Activated naive CD4-positive, alpha-beta T cell treated with anti-CD3 and anti-CD28 coated beads, Interleukin-2, amount 10 ng/mL, durations not matched to agents 7 days and 5 days (primary cell): Measurements from ENCODE around the gene SLC1A2.

Experiments
- CTCF ChIA-PET: fragments of 350-600 bp; sonication (Branson Sonifier 250); formaldehyde crosslinking; loops from one replicate; lab custom pipeline; 2021; ENCODE audit warnings: antibody characterized with exemption; lab: Charles Lee
- DNase-seq: peaks from one replicate; pipeline ENCODE4 v3.0.0-alpha.2; 2020
- H3K27ac Mint-ChIP-seq: one replicate; pipeline ENCODE4 v1.8.0; 2021; ENCODE audit warnings: mild to moderate bottlenecking, moderate library complexity, mixed read lengths
- H3K27me3 Mint-ChIP-seq: one replicate; pipeline ENCODE4 v1.8.0; 2021; ENCODE audit warnings: mild to moderate bottlenecking, mixed read lengths
- H3K36me3 Mint-ChIP-seq: one replicate; pipeline ENCODE4 v1.8.0; 2021; ENCODE audit warnings: mixed read lengths
- H3K4me1 Mint-ChIP-seq: one replicate; pipeline ENCODE4 v1.8.0; 2021; ENCODE audit warnings: mixed read lengths
- H3K4me3 Mint-ChIP-seq: one replicate; pipeline ENCODE4 v1.8.0; 2021; ENCODE audit warnings: mild to moderate bottlenecking, moderate library complexity, mixed read lengths
- H3K9me3 Mint-ChIP-seq: one replicate; pipeline ENCODE4 v1.8.0; 2021; ENCODE audit warnings: mixed read lengths

Gene SLC1A2

GRCh38 chr11:35257281-35257680 lies 162.1 kb downstream of the SLC1A2 start:
- Mint-ChIP-seq H3K36me3 (peaks cover 5% of the 10 kb centered on the region), H3K27me3 (peaks cover 16% of the 10 kb centered on the region), H3K27ac (peak overlapping the region; percentile 74), H3K9me3 (peaks cover 1% of the 10 kb centered on the region), H3K4me1 (peaks cover 28% of the 10 kb centered on the region), H3K4me3 (no peak overlapping the region)
- CTCF ChIA-PET, result interaction anchor here (0.7 to 1.3 kb wide), 2 partner anchors 9 to 335 kb away, joined by 3 to 4 read pairs; no protein-coding TSS in a partner anchor
- no peak for DNase-seq

GRCh38 chr11:35256296-35256695 lies 163.1 kb downstream of the SLC1A2 start:
- peaks cover 1% of the 10 kb centered on the region for H3K9me3 Mint-ChIP-seq
- no peak overlapping the region for H3K4me3 Mint-ChIP-seq
- DNase-seq, result no peak
- H3K27me3 Mint-ChIP-seq, result peaks cover 7% of the 10 kb centered on the region
- H3K27ac Mint-ChIP-seq, result no peak overlapping the region
- peaks cover 28% of the 10 kb centered on the region for H3K4me1 Mint-ChIP-seq
- peaks cover 5% of the 10 kb centered on the region for H3K36me3 Mint-ChIP-seq
- CTCF ChIA-PET, result interaction anchor here (0.7 to 1.3 kb wide), 2 partner anchors 10 to 215 kb away, joined by 3 to 4 read pairs; no protein-coding TSS in a partner anchor

- Mint-ChIP-seq H3K27ac (no peak overlapping the region), H3K9me3 (peaks cover 1% of the 10 kb centered on the region), H3K4me1 (peaks cover 28% of the 10 kb centered on the region), H3K27me3 (peaks cover 7% of the 10 kb centered on the region), H3K36me3 (peaks cover 5% of the 10 kb centered on the region), H3K4me3 (no peak overlapping the region)
- CTCF ChIA-PET, result interaction anchor here (0.7 kb wide), 1 partner anchor 215 kb away, joined by 3 read pairs; no protein-coding TSS in a partner anchor
- no peak for DNase-seq
These were observed 163.8 kb downstream of the SLC1A2 start for GRCh38 chr11:35255514-35255913.

GRCh38 chr11:35253237-35253636 lies 166.1 kb downstream of the SLC1A2 start:
- H3K27me3 Mint-ChIP-seq, result peaks cover 4% of the 10 kb centered on the region
- H3K36me3 Mint-ChIP-seq, result peaks cover 7% of the 10 kb centered on the region
- DNase-seq, result no peak
- H3K27ac Mint-ChIP-seq, result no peak overlapping the region
- peaks cover 25% of the 10 kb centered on the region for H3K4me1 Mint-ChIP-seq
- peaks cover 9% of the 10 kb centered on the region for H3K9me3 Mint-ChIP-seq
- CTCF ChIA-PET, result no interaction called here
- H3K4me3 Mint-ChIP-seq, result no peak overlapping the region

GRCh38 chr11:35250621-35251020 lies 168.7 kb downstream of the SLC1A2 start:
- peaks cover 16% of the 10 kb centered on the region for H3K9me3 Mint-ChIP-seq
- no peak overlapping the region for H3K27ac Mint-ChIP-seq
- peaks cover 4% of the 10 kb centered on the region for H3K27me3 Mint-ChIP-seq
- peaks cover 24% of the 10 kb centered on the region for H3K4me1 Mint-ChIP-seq
- DNase-seq, result no peak
- CTCF ChIA-PET, result no interaction called here
- H3K4me3 Mint-ChIP-seq, result no peak overlapping the region
- H3K36me3 Mint-ChIP-seq, result peaks cover 8% of the 10 kb centered on the region

GRCh38 chr11:35250192-35250591 lies 169.2 kb downstream of the SLC1A2 start:
- Mint-ChIP-seq H3K27me3 (peaks cover 4% of the 10 kb centered on the region), H3K9me3 (peaks cover 16% of the 10 kb centered on the region), H3K4me3 (no peak overlapping the region), H3K4me1 (peaks cover 24% of the 10 kb centered on the region), H3K36me3 (peaks cover 6% of the 10 kb centered on the region), H3K27ac (no peak overlapping the region)
- no peak for DNase-seq
- CTCF ChIA-PET, result no interaction called here

- no peak overlapping the region for H3K27ac Mint-ChIP-seq
- no peaks in the 10 kb centered on the region for H3K27me3 Mint-ChIP-seq
- H3K36me3 Mint-ChIP-seq, result peaks cover 6% of the 10 kb centered on the region
- no peak for DNase-seq
- H3K9me3 Mint-ChIP-seq, result peaks cover 16% of the 10 kb centered on the region
- peaks cover 27% of the 10 kb centered on the region for H3K4me1 Mint-ChIP-seq
- H3K4me3 Mint-ChIP-seq, result no peak overlapping the region
- CTCF ChIA-PET, result no interaction called here
These were observed 170.6 kb downstream of the SLC1A2 start for GRCh38 chr11:35248558-35249323.

GRCh38 chr11:35247863-35248262 lies 171.5 kb downstream of the SLC1A2 start:
- peak; percentile 24 for DNase-seq
- CTCF ChIA-PET, result interaction anchor here (1.1 kb wide), 1 partner anchor 81 kb away, joined by 4 read pairs; no protein-coding TSS in a partner anchor
- H3K4me3 Mint-ChIP-seq, result no peak overlapping the region
- peaks cover 32% of the 10 kb centered on the region for H3K4me1 Mint-ChIP-seq
- peaks cover 9% of the 10 kb centered on the region for H3K36me3 Mint-ChIP-seq
- H3K27me3 Mint-ChIP-seq, result no peaks in the 10 kb centered on the region
- peaks cover 16% of the 10 kb centered on the region for H3K9me3 Mint-ChIP-seq
- peak overlapping the region; percentile 83 for H3K27ac Mint-ChIP-seq

- Mint-ChIP-seq H3K4me1 (peaks cover 36% of the 10 kb centered on the region), H3K27me3 (no peaks in the 10 kb centered on the region), H3K27ac (peak overlapping the region; percentile 83), H3K36me3 (peaks cover 9% of the 10 kb centered on the region), H3K4me3 (no peak overlapping the region), H3K9me3 (peaks cover 16% of the 10 kb centered on the region)
- DNase-seq, result peak; percentile 63
- CTCF ChIA-PET, result interaction anchor here (1.1 to 2.3 kb wide), 3 partner anchors 9 to 81 kb away, joined by 4 to 10 read pairs (median 10); no protein-coding TSS in a partner anchor
These were observed 171.9 kb downstream of the SLC1A2 start for GRCh38 chr11:35247428-35247827.

GRCh38 chr11:35246745-35247144 lies 172.6 kb downstream of the SLC1A2 start:
- DNase-seq, result no peak
- Mint-ChIP-seq H3K27ac (no peak overlapping the region), H3K9me3 (peaks cover 16% of the 10 kb centered on the region)

GRCh38 chr11:35245786-35246185 lies 173.6 kb downstream of the SLC1A2 start:
- Mint-ChIP-seq H3K4me3 (no peak overlapping the region), H3K4me1 (peaks cover 48% of the 10 kb centered on the region), H3K9me3 (peaks cover 16% of the 10 kb centered on the region), H3K27ac (no peak overlapping the region), H3K27me3 (no peaks in the 10 kb centered on the region), H3K36me3 (peaks cover 9% of the 10 kb centered on the region)
- no peak for DNase-seq
- CTCF ChIA-PET, result interaction anchor here (1.3 to 2.3 kb wide), 4 partner anchors 8 to 319 kb away, joined by 4 to 10 read pairs (median 8); no protein-coding TSS in a partner anchor

More at GRCh38 chr11:35246745-35247144, 172.6 kb downstream of the SLC1A2 start:
- H3K36me3 Mint-ChIP-seq, result peaks cover 9% of the 10 kb centered on the region
- CTCF ChIA-PET, result interaction anchor here (1.1 to 2.3 kb wide), 4 partner anchors 9 to 320 kb away, joined by 4 to 10 read pairs (median 7); no protein-coding TSS in a partner anchor
- H3K4me1 Mint-ChIP-seq, result peaks cover 43% of the 10 kb centered on the region
- no peak overlapping the region for H3K4me3 Mint-ChIP-seq
- no peaks in the 10 kb centered on the region for H3K27me3 Mint-ChIP-seq

GRCh38 chr11:35245056-35245455 lies 174.3 kb downstream of the SLC1A2 start:
- H3K4me1 Mint-ChIP-seq, result peaks cover 48% of the 10 kb centered on the region

GRCh38 chr11:35243774-35244173 lies 175.6 kb downstream of the SLC1A2 start:
- H3K9me3 Mint-ChIP-seq, result peaks cover 11% of the 10 kb centered on the region
- no peak overlapping the region for H3K27ac Mint-ChIP-seq
- H3K27me3 Mint-ChIP-seq, result peaks cover 11% of the 10 kb centered on the region
- H3K36me3 Mint-ChIP-seq, result peaks cover 9% of the 10 kb centered on the region
- CTCF ChIA-PET, result no interaction called here
- no peak overlapping the region for H3K4me3 Mint-ChIP-seq
- DNase-seq, result no peak
- H3K4me1 Mint-ChIP-seq, result peaks cover 54% of the 10 kb centered on the region

More at GRCh38 chr11:35245056-35245455, 174.3 kb downstream of the SLC1A2 start:
- Mint-ChIP-seq H3K27ac (no peak overlapping the region), H3K27me3 (peaks cover 5% of the 10 kb centered on the region), H3K36me3 (peaks cover 9% of the 10 kb centered on the region), H3K4me3 (no peak overlapping the region), H3K9me3 (peaks cover 16% of the 10 kb centered on the region)
- CTCF ChIA-PET, result interaction anchor here (1.3 to 2.3 kb wide), 2 partner anchors 7 to 146 kb away, joined by 5 to 10 read pairs; no protein-coding TSS in a partner anchor
- no peak for DNase-seq

GRCh38 chr11:35242412-35243242 lies 176.7 kb downstream of the SLC1A2 start:
- CTCF ChIA-PET, result interaction anchor here (1.2 to 1.6 kb wide), 4 partner anchors 59 to 316 kb away, joined by 3 to 5 read pairs (median 4); no protein-coding TSS in a partner anchor
- Mint-ChIP-seq H3K9me3 (peaks cover 1% of the 10 kb centered on the region), H3K27me3 (peaks cover 14% of the 10 kb centered on the region), H3K36me3 (peaks cover 6% of the 10 kb centered on the region), H3K4me1 (peaks cover 57% of the 10 kb centered on the region), H3K27ac (no peak overlapping the region), H3K4me3 (no peak overlapping the region)
- DNase-seq, result no peak
